A549 (cell line): ENCODE data around the gene MYO6.

Experiments used
- BHLHE40 ChIP-seq: IDR thresholded peaks from 2 replicates; pipeline ENCODE4 v1.6.1; 2012; ENCODE audit warnings: low read depth, low read length, inconsistent platforms
- CBX2 ChIP-seq: fragments of 200-600 bp; sonication (generic); IDR thresholded peaks from 2 replicates; pipeline ENCODE4 v1.6.1; 2016; ENCODE audit warnings: low read depth, mild to moderate bottlenecking, borderline replicate concordance
- CEBPB ChIP-seq, 2 experiments: fragments of >200 bp in 1 of 2; sonication (Bioruptor Twin) in 1 of 2; formaldehyde crosslinking in 1 of 2; IDR thresholded peaks; 2 replicates each; pipeline ENCODE4 v1.6.1; 2012 to 2016
- CTCF ChIP-seq: fragments of >200 bp; sonication (Bioruptor Twin); formaldehyde crosslinking; IDR thresholded peaks from 3 replicates; pipeline ENCODE4 v1.5.1; 2016
- EP300 ChIP-seq, 2 experiments: fragments of >200 bp; sonication (Bioruptor Twin); formaldehyde crosslinking; IDR thresholded peaks; 2 replicates in 1 of 2; 3 replicates in 1 of 2; pipeline ENCODE4 v1.6.1; 2016 to 2017
- FOSL2 ChIP-seq, 2 experiments: fragments of 450-650 bp in 1 of 2; fragments of >200 bp in 1 of 2; sonication (Bioruptor Twin) in 1 of 2; formaldehyde crosslinking; IDR thresholded peaks; 2 replicates each; pipeline versions ENCODE4 v1.5.0 to v1.6.1; 2016 to 2020; ENCODE audit warnings: mild to moderate bottlenecking in 1 of 2, moderate library complexity in 1 of 2
- HDAC2 ChIP-seq: fragments of 200-600 bp; sonication (generic); IDR thresholded peaks from 2 replicates; pipeline ENCODE4 v1.6.1; 2016
- MAX ChIP-seq: IDR thresholded peaks from 2 replicates; pipeline ENCODE4 v1.6.1; 2012
- PHF8 ChIP-seq: fragments of 200-600 bp; sonication (generic); IDR thresholded peaks from 2 replicates; pipeline ENCODE4 v1.6.1; 2016; ENCODE audit warnings: low read depth, mild to moderate bottlenecking, antibody characterized with exemption, moderate library complexity, borderline replicate concordance
- POLR2A ChIP-seq: IDR thresholded peaks from 2 replicates; pipeline ENCODE4 v1.6.1; 2012; ENCODE audit warnings: mild to moderate bottlenecking, low read length
- RAD21 ChIP-seq, 2 experiments: fragments of >200 bp in 1 of 2; sonication (Bioruptor Twin) in 1 of 2; formaldehyde crosslinking in 1 of 2; IDR thresholded peaks in 1 of 2; conservative IDR thresholded peaks in 1 of 2; 2 replicates in 1 of 2; 3 replicates in 1 of 2; pipeline ENCODE4 v1.6.1; 2012 to 2018; ENCODE audit warnings: inconsistent platforms in 1 of 2
- REST ChIP-seq: fragments of 200-600 bp; sonication (generic); IDR thresholded peaks from 2 replicates; pipeline ENCODE4 v1.6.1; 2016; ENCODE audit warnings: antibody characterized with exemption, mild to moderate bottlenecking, moderate library complexity
- SMC3 ChIP-seq: fragments of >200 bp; sonication (Bioruptor Twin); formaldehyde crosslinking; IDR thresholded peaks from 3 replicates; pipeline ENCODE4 v1.6.1; 2018; ENCODE audit warnings: inconsistent platforms

- TF ChIP-seq CTCF (no peak), FOSL2 (IDR thresholded peaks at IDR 0.05) (no peak), FOSL2 (CRISPR knock-in tag; IDR thresholded peaks at IDR 0.05) (no peak), CBX2 (no peak), POLR2A (no peak), MAX (no peak), CEBPB (IDR thresholded peaks at IDR 0.05) (no peak), RAD21 (conservative IDR thresholded peaks at IDR 0.05 in 1 of 2, IDR thresholded peaks at IDR 0.05 in 1 of 2) (no peak), BHLHE40 (no peak), HDAC2 (no peak), SMC3 (no peak), PHF8 (no peak), EP300 (IDR thresholded peaks at IDR 0.05) (no peak), REST (no peak)
Measured at GRCh38 chr6:75876152-75876551, 127.1 kb downstream of the MYO6 start.
